Liver (tissue), 9 donors: ENCODE measurements around the gene ADAMTS7. TPM values are rescaled to one million over a fixed set of nuclear protein-coding genes. Genes with fewer than 3 reads are reported as not detected.

Experiments used
- DNase-seq: peaks from one replicate; pipeline ENCODE4 v3.0.0-alpha.2; 2017; ENCODE audit warnings: low spot score
- H3K27ac ChIP-seq, 2 donors: one replicate each; pipeline ENCODE4 v1.7.0; 2013; ENCODE audit warnings: inconsistent platforms in 2 of 2, low read length in 2 of 2, control low read depth in 1 of 2, low read depth in 1 of 2, mild to moderate bottlenecking in 1 of 2
- H3K27me3 ChIP-seq, 4 donors: one replicate each; pipeline versions ENCODE4 v1.6.1 to v1.7.0; 2013; ENCODE audit warnings: low read length in 3 of 4, inconsistent platforms in 1 of 4, mild to moderate bottlenecking in 1 of 4, moderate library complexity in 1 of 4; ENCODE audit not compliant: control insufficient read depth in 4 of 4, insufficient read depth in 4 of 4
- H3K36me3 ChIP-seq, 4 donors: one replicate each; pipeline versions ENCODE4 v1.6.1 to v1.7.0; 2013; ENCODE audit warnings: low read length in 3 of 4, mild to moderate bottlenecking in 3 of 4, low read depth in 1 of 4, moderate library complexity in 1 of 4; ENCODE audit not compliant: control insufficient read depth in 4 of 4, insufficient read depth in 3 of 4
- H3K4me1 ChIP-seq, 4 donors: one replicate each; pipeline versions ENCODE4 v1.6.1 to v1.7.0; 2013; ENCODE audit warnings: low read length in 3 of 4, mild to moderate bottlenecking in 3 of 4, moderate library complexity in 1 of 4; ENCODE audit not compliant: control insufficient read depth in 4 of 4, insufficient read depth in 4 of 4
- H3K4me3 ChIP-seq, 3 donors: one replicate each; pipeline versions ENCODE4 v1.6.1 to v1.7.0; 2013; ENCODE audit warnings: low read length in 3 of 3, control low read depth in 1 of 3, low read depth in 1 of 3, mild to moderate bottlenecking in 1 of 3
- H3K9ac ChIP-seq, 2 donors: one replicate each; pipeline ENCODE4 v1.7.0; 2013; ENCODE audit warnings: low read length in 2 of 2, mild to moderate bottlenecking in 2 of 2, moderate library complexity in 2 of 2, control low read depth in 1 of 2, low read depth in 1 of 2
- H3K9me3 ChIP-seq, 4 donors: one replicate each; pipeline versions ENCODE4 v1.6.1 to v1.7.0; 2013; ENCODE audit warnings: low read length in 3 of 4; ENCODE audit not compliant: control insufficient read depth in 4 of 4
- FOXA1 ChIP-seq: IDR thresholded peaks from 2 replicates; pipeline ENCODE4 v1.6.1; 2016; ENCODE audit warnings: antibody characterized with exemption
- FOXA2 ChIP-seq: IDR thresholded peaks from 2 replicates; pipeline ENCODE4 v1.6.1; 2016; ENCODE audit warnings: antibody characterized with exemption
- HNF4A ChIP-seq, 2 donors: conservative IDR thresholded peaks; 2 replicates each; pipeline ENCODE4 v1.6.1; 2016; ENCODE audit warnings: antibody characterized with exemption in 2 of 2, mild to moderate bottlenecking in 2 of 2
- HNF4G ChIP-seq: IDR thresholded peaks from 2 replicates; pipeline ENCODE4 v1.6.1; 2016; ENCODE audit warnings: antibody characterized with exemption
- JUND ChIP-seq, 2 donors: IDR thresholded peaks; 2 replicates each; pipeline ENCODE4 v1.6.1; 2016; ENCODE audit warnings: antibody characterized with exemption in 2 of 2
- MAX ChIP-seq: IDR thresholded peaks from 2 replicates; pipeline ENCODE4 v1.6.1; 2016; ENCODE audit warnings: antibody characterized with exemption
- NR2F2 ChIP-seq: IDR thresholded peaks from 2 replicates; pipeline ENCODE4 v1.6.1; 2016; ENCODE audit warnings: antibody characterized with exemption
- RAD21 ChIP-seq, 2 donors: IDR thresholded peaks; 2 replicates each; pipeline ENCODE4 v1.6.1; 2016; ENCODE audit warnings: antibody characterized with exemption in 2 of 2, mild to moderate bottlenecking in 2 of 2
- ZBTB33 ChIP-seq: IDR thresholded peaks from 2 replicates; pipeline ENCODE4 v1.6.1; 2016; ENCODE audit warnings: antibody characterized with exemption
- WGBS: extraction: QIAGEN DNeasy Blood & Tissue Kit; methylation state at CpG from one replicate; pipeline ENCODE4 v1.1.7; 2013; 5-methylcytosine and 5-hydroxymethylcytosine counted together
- polyA plus RNA-seq, 2 donors: library from polyadenylated mRNA; stranded (reverse) in 1 of 2; unstranded in 1 of 2; fragments of 200-250 nt in 1 of 2; fragments of >200 nt in 1 of 2; fragmentation: Nextera tagmentation in 1 of 2; extraction: Ambion mirVana in 1 of 2; gene quantifications; one replicate each; pipeline versions ENCODE4 v1.2.1 to v1.2.3, GENCODE V29; 2013 to 2015
- total RNA-seq, 2 donors: library from RNA; depleted of rRNA; stranded (reverse); fragments of >200 nt; gene quantifications; one replicate each; pipeline ENCODE4 v1.2.3, GENCODE V29; 2014
- TF ChIP-seq, protein P1 (sequence below): IDR thresholded peaks from 2 replicates; pipeline ENCODE4 v1.6.1; 2016; ENCODE audit warnings: antibody characterized with exemption, mild to moderate bottlenecking
- TF ChIP-seq, protein P2 (sequence below): fragments of 150-350 bp; IDR thresholded peaks from 2 replicates; pipeline ENCODE4 v1.5.1; 2017; ENCODE audit warnings: improper control_type of control experiment, low read depth, low read length; ENCODE audit not compliant: missing input control
- donor health status: healthy.
- donor health status: healthy.
- donor health status: healthy.
- donor health status: healthy.
- donor health status: healthy.

ADAMTS7 gene
- total and polyA plus RNA-seq, 4 donors = 0.13 to 2.4 (median 1.3) TPM

DNA sequence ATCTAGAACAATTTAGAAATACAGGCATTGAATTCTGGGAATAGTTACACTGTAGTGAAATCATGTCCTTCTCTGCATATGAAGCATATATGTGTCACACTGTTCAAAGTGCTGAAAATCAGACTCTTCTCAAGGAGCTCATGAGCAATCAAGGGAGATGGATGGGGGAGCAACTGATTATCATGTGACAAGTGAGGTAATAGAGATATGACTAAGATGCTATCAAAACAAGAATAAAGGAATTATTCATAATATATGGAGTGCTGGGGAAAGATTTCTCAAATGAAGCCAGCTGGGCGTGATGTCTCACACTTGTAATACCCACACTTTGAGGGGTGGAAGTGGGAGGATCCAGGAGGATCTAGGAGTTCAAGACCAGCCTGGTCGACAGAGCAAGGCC, 95.3 kb downstream of the ADAMTS7 start:
- Histone ChIP-seq H3K4me3 (no peak overlapping the region), H3K4me1 (no peaks in the 10 kb centered on the region), H3K9me3 (no peaks in the 10 kb centered on the region), H3K27me3 (no peaks in the 10 kb centered on the region), H3K36me3 (no peaks in the 10 kb centered on the region), H3K9ac (no peak overlapping the region), H3K27ac (no peak overlapping the region)
- no peak for DNase-seq
- 73% methylated on average over 2 of the region's 2 CpGs for whole genome bisulfite sequencing
- TF ChIP-seq JUND (IDR thresholded peaks at IDR 0.05) (no peak), RAD21 (IDR thresholded peaks at IDR 0.05) (no peak), NR2F2 (no peak), FOXA1 (no peak), ZBTB33 (no peak)
- TF ChIP-seq, protein P1, sequence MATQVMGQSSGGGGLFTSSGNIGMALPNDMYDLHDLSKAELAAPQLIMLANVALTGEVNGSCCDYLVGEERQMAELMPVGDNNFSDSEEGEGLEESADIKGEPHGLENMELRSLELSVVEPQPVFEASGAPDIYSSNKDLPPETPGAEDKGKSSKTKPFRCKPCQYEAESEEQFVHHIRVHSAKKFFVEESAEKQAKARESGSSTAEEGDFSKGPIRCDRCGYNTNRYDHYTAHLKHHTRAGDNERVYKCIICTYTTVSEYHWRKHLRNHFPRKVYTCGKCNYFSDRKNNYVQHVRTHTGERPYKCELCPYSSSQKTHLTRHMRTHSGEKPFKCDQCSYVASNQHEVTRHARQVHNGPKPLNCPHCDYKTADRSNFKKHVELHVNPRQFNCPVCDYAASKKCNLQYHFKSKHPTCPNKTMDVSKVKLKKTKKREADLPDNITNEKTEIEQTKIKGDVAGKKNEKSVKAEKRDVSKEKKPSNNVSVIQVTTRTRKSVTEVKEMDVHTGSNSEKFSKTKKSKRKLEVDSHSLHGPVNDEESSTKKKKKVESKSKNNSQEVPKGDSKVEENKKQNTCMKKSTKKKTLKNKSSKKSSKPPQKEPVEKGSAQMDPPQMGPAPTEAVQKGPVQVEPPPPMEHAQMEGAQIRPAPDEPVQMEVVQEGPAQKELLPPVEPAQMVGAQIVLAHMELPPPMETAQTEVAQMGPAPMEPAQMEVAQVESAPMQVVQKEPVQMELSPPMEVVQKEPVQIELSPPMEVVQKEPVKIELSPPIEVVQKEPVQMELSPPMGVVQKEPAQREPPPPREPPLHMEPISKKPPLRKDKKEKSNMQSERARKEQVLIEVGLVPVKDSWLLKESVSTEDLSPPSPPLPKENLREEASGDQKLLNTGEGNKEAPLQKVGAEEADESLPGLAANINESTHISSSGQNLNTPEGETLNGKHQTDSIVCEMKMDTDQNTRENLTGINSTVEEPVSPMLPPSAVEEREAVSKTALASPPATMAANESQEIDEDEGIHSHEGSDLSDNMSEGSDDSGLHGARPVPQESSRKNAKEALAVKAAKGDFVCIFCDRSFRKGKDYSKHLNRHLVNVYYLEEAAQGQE = no peak

DNA sequence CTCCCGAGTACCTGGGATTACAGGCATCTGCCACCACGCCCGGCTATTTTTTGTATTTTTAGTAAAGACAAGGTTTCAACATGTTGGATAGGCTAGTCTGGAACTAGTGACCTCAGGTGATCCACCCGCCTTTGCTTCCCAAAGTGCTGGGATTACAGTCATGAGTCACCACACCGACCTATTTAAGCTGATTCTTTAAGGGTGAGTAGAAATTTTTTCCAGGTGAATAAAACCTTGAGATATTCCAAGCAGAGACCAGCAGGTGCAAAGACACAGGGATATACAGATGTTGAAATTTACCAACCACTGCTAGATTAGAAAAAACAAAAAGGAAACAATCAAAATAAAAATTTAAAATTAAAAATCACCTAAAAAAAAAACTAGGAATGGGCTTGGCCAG, 95.8 kb downstream of the ADAMTS7 start:
- no peak overlapping the region for H3K27ac ChIP-seq
- no peak for TF ChIP-seq HNF4A (conservative IDR thresholded peaks at IDR 0.05)
- TF ChIP-seq ZBTB33 = no peak
- no peak for TF ChIP-seq FOXA2
- TF ChIP-seq, protein P2, sequence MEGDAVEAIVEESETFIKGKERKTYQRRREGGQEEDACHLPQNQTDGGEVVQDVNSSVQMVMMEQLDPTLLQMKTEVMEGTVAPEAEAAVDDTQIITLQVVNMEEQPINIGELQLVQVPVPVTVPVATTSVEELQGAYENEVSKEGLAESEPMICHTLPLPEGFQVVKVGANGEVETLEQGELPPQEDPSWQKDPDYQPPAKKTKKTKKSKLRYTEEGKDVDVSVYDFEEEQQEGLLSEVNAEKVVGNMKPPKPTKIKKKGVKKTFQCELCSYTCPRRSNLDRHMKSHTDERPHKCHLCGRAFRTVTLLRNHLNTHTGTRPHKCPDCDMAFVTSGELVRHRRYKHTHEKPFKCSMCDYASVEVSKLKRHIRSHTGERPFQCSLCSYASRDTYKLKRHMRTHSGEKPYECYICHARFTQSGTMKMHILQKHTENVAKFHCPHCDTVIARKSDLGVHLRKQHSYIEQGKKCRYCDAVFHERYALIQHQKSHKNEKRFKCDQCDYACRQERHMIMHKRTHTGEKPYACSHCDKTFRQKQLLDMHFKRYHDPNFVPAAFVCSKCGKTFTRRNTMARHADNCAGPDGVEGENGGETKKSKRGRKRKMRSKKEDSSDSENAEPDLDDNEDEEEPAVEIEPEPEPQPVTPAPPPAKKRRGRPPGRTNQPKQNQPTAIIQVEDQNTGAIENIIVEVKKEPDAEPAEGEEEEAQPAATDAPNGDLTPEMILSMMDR = no peak
- TF ChIP-seq HNF4G = no peak
- no peak for TF ChIP-seq MAX
- no peak for TF ChIP-seq FOXA1
- no peaks in the 10 kb centered on the region for H3K4me1 ChIP-seq
- no peak overlapping the region for H3K4me3 ChIP-seq
- H3K9ac ChIP-seq = no peak overlapping the region
- H3K27me3 ChIP-seq = no peaks in the 10 kb centered on the region
- no peaks in the 10 kb centered on the region for H3K36me3 ChIP-seq
- WGBS = 79% methylated on average over 5 of the region's 5 CpGs
- DNase-seq = no peak
- no peaks in the 10 kb centered on the region for H3K9me3 ChIP-seq
